ENCODE results near the gene PLXNB1.
"Not testable (repeated sequence)": the region's sequence is repeated elsewhere in the genome, so short reads cannot be mapped to it uniquely, and the experiment has no call there.

The PLXNB1 gene

DNA sequence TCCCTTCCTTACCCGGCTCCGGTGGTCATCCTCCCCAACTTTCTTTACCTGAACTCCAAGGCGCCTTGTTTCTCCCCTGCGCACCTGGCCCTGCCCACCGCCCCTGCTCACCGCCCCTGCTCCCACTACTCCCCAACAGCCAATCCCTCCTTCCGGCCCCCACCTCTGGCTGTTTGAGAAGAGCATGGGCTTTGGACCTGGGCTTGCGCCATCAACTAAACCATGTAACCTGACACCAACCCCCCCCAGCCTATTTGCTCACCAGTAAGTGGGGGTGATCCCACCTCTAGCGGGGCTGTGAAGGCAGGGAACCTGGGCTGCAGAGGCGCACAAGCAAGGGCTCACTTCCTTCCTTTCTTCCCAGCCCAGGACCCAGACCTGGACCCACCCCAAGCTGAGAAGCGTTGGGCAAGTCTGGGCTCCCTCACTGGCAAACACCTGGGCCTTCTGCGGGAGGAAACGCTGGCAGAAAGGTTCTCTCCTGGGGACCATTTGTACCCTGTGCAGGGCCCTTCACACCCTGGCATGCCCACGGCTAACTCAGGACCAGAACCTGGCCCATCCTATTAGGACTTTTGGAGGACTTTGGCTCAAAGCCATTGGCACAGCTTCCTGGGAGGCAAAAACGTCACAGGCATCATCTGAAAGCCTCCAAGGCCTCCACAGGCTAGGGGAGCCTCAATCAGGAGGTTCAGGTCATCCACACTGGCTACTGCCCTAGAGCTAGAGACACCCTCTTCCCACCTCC, at the start of gene PLXNB1:
PLXNB1 (minus strand) TSS at position 127 of the 748 bp plus-strand sequence. CDS start 5,475 bp downstream, outside the sequence.
- no peak for DNase-seq (ENCODE audit: low read depth)

DNA sequence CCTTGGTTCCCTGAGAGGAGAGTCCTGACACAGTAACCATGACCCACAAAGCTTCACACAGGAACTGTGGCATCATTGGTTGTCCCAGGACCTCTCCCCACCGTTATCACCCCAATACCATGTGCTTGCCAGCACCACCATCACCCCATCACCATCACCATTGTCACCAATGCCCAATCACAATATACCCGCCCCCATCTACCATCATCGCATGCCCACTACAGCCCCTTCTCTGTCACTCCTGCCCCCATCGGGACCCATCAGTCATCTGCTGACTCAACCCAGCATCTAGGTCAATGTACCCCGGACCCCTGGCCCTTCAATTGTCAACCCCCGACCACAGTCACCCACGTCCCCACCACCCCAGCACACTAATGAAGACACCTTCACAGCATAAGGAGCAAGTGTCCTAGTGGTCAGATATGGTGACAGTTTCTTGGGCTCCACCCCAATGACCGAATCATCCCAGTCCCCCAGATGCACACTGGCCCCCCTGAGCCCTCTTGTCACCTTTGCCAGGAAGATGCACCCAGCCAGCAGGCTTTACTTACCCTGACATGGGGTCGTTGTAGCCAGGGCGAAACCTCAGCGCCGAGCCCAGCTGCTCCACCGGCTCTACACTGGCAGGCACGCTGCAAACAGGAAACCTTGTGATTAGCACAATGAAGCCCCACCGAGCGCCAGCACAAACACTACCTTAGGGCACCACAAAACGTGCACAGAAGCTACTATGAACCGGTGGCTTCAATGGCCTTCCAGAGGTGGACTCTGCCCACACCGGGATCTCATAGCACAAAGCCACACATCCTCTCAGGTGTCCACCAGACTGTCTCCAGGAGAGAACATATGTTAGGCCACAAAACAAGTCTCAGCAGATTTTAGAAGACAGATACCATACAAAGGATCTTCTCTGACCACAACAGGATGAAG, 49.0 kb upstream of the PLXNB1 start:
- DNase-seq (ENCODE audit: low read depth): no peak

DNA sequence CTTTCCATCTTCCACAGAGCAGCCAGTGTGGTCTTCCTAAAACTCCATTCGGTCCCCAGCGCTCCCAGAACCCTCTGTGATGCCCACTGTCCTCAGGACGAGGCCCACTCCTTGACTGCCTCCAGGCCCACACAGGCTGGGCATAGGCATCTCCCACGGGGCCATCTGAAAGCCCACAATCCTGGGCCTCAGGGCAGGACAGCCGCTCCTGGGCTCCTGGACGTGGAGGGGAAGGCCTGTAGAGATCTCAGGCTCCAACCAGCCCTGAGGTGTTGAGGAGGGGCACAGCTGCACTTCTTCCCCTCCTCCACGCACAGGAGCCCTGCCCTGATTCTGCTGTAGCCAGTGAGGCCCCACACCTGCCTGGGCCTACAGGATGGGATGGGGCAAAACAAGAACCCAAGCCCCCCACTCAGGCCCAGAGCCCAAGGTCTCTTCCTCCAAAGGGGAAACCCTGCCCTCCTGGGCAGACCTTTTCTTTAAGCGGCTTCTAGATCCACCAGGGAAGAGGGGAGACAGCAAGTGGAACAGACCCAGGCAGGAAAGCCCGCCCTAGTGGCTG, 48.2 kb upstream of the PLXNB1 start:
- no peak for DNase-seq (ENCODE audit: low read depth)

DNA sequence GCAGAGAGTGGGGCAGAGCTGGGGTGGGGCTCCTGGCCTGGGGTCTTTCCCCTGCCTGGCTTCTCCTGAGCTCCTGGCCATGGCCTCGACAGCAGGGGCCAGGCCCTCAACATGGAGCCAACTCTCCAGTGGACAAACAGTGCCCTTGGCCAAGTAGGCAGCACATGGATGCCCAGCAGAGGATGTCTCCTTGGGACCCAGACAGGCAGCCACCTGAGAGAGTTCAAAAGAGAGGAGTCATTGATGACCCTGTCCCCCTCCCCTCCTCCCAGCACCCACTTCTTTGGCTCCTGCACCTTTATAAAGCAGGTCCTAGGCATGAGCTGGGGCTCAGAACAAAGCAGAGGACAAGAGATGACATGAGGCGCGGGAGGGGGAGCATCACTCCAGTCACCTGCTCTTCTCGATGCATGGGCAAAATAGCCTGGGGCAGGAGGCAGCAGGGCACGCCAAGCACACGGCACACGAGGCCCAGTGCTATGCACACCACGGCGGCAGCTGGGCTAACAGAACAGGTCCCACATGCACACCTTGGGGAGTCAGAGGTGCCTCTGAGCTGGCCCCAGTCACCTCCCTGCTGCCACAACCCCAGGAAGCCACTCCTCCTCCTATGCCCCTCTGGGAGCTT, 46.7 kb upstream of the PLXNB1 start:
- DNase-seq (ENCODE audit: low read depth): no peak

- DNase-seq (ENCODE audit: low read depth): no peak
Measured at GRCh38 chr3:48475188-48475587, 45.3 kb upstream of the PLXNB1 start.

- DNase-seq (ENCODE audit: low read depth): no peak
Measured at GRCh38 chr3:48474619-48475018, 44.7 kb upstream of the PLXNB1 start.

DNA sequence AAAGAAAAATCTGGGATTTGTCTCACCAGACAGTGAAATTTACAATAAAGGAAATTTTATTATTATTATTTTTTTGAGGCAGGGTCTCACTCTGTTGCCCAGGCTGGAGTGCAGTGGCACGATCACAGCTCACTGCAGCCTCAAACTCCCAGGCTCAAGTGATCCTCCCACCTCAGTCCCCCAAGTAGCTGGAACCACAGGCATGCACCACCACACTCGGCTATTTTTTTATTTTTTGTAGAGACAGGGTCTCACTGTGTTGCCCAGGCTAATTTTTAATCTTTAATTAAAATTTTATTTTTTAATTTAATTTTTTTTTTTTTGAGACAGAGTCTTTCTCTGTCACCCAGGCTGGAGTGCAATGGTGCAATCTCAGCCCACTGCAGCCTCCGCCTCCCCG, 44.1 kb upstream of the PLXNB1 start:
- not testable (repeated sequence) for DNase-seq (ENCODE audit: low read depth)

DNA sequence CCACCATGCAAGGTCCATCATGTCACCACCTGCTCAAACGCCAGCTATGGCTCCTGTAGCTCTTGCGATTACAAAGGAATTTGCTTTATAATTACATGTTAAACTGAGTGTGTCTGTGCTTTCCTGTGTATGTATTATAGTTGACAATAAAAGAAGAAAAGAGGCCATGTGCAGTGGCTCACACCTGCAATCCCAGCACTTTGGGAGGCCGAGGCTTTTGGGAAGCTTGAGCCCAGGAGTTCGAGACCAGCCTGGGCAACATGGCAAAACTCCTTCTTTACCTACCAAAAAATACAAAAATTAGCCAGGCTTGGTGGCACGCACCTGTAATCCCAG, 43.7 kb upstream of the PLXNB1 start:
- DNase-seq (ENCODE audit: low read depth): no peak

- DNase-seq (ENCODE audit: low read depth): peak; percentile 65
Measured at GRCh38 chr3:48472923-48473616, 43.2 kb upstream of the PLXNB1 start.

DNA sequence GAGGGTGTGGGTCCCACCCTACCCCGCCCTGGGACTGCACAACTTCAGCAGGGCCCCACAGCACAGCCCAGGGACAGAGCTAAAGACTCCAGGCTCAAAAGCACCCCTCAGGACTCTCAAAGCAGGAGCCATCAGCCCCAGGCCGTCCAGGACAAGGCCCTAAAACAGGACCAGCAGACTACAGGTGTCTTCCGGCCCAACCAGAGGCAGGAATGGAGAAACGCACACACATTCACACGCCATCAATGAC, 42.7 kb upstream of the PLXNB1 start:
- no peak for DNase-seq (ENCODE audit: low read depth)

- DNase-seq (ENCODE audit: low read depth): no peak
Measured at GRCh38 chr3:48470286-48470685, 40.4 kb upstream of the PLXNB1 start.

DNA sequence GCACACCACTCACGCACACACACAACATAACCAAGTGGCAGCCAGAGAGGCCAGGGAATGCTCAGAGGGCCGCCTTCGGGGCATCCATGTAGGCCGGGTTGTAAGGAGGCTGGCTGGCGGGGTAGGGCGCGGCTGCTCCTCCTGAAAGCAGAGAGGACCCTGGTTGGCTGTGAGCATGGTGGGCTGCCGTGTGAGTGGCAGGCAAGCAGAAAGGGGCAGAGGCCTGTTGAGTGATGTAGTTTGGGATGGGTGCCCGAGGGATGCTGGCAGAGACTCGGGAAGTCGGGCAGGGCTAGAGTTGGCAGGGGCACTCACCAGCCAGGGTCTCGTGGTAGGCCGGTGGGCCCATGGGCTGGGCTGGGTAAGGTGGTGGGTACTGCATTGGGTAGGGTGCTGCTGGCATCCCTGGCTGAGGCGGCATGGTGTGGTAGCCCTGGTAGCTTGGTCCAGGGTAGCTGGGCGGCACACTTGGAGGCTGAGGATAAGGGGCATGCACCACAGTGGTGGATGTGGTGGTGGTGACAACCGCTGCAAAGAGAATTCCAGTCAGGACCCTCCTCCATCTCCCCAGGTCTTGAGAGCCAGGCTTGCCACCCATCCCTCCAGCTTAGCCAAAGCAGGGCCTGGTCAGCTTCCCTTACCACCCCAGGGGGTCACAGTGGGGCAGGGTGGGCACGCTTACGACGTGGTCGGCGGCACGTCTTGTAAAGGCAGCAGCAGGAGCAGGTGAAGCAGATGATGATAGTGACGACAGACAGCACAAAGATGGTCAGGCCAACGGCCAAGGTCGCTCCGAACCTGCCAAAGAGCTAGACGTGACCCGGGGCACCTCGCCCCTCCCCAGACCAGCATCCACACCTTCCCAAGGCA, 39.4 kb upstream of the PLXNB1 start:
- DNase-seq (ENCODE audit: low read depth): no peak

- DNase-seq (ENCODE audit: low read depth): no peak
Measured at GRCh38 chr3:48468329-48468731, 38.4 kb upstream of the PLXNB1 start.

- DNase-seq (ENCODE audit: low read depth): no peak
Measured at GRCh38 chr3:48467473-48468267, 37.8 kb upstream of the PLXNB1 start.

- no peak for DNase-seq (ENCODE audit: low read depth)
Measured at GRCh38 chr3:48467110-48467454, 37.2 kb upstream of the PLXNB1 start.

- no peak for DNase-seq (ENCODE audit: low read depth)
Measured at GRCh38 chr3:48466386-48467109, 36.7 kb upstream of the PLXNB1 start.

DNA sequence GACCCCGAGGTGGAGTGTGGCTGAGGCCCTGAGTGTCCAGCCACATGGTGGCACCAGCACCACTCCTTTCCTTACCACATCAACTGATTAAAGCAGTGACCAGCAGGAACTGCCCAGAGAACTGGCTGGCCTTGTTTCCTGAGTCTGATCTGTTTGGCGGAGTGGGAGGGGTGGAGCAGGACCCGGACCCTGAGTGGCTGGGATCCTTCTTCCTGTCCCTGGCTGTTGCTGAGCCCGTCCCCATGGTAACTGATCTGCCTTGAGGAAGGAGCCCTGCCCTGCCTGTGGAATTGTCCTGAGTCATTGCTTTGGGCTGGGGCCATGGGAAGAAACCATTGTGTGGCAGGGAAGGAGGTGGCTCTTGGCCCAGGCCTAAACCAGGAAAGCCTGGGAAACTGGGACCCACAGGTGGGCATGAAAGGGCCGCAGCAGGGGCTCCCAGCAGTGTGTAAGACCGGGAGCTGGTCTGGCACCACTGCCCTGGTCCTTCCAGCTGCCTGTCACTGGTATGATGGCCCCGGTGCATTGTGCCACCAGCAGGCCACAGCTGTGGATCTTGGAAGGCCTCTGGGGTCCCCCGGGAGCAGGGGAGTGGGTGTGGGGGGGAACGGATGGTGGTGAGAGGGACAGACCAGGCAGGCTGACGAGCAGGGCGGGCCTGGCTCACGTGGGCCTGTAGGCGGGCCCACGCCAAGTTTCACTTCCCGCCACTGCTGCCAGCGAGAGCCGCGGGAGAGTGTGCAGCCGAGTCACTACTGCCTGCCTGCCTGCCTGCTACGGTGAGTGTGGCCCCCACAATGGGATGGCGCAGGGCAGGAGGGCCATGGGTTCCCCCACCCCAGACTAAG, 35.9 kb upstream of the PLXNB1 start:
- peak; percentile 99 for DNase-seq (ENCODE audit: low read depth)

DNA sequence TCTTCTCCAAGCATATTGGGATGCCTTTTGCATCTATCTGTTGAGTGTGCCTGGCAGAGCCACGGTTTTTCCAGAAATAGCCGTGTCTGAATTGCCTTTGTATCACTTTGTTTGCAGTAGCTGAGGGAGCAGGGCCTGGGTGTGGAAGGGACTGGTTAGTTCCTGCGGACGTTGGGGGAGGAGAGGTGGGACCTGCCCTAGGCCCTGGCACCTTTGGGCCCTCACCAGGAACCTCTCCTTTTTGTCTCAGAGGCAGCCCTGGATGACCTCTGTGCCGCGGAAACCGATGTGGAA, 35.3 kb upstream of the PLXNB1 start:
- no peak for DNase-seq (ENCODE audit: low read depth)

DNA sequence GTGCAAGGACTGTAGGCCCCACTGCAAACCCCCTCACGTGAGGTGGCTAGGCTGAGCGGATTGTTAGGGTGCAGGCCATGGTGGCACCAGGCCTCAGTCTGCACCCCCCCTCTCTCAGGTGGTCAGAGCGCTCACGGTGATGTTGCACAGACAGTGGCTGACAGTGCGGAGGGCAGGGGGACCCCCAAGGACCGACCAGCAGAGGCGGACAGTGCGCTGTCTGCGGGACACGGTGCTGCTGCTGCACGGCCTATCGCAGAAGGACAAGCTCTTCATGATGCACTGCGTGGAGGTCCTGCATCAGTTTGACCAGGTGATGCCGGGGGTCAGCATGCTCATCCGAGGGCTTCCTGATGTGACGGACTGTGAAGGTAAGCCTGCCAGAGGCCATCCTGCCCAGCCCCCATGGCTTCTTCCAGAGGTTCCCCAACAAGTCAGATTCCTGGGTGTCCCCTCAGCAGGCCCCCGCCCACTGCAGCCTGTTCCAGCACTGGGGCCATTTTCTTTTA, 34.9 kb upstream of the PLXNB1 start:
- DNase-seq (ENCODE audit: low read depth): no peak
